Testis (tissue), 3 donors: ENCODE results near the gene CEP83. TPM values are rescaled to one million over a fixed set of nuclear protein-coding genes. Genes with fewer than 3 reads are reported as not detected.

ENCODE experiments used
- DNase-seq: peaks from one replicate; pipeline ENCODE4 v3.0.0-alpha.2; 2019
- H3K27ac ChIP-seq, 2 donors: fragments of 200-600 bp; sonication (generic); one replicate each; pipeline ENCODE4 v1.5.1; 2019
- H3K27me3 ChIP-seq: fragments of 200-600 bp; sonication (generic); one replicate; pipeline ENCODE4 v1.5.1; 2019
- H3K36me3 ChIP-seq: fragments of 200-600 bp; sonication (generic); one replicate; pipeline ENCODE4 v1.5.1; 2017; ENCODE audit warnings: low read depth; ENCODE audit errors: missing control alignments
- H3K4me1 ChIP-seq: fragments of 200-600 bp; sonication (generic); one replicate; pipeline ENCODE4 v1.5.1; 2019
- H3K4me3 ChIP-seq, 2 donors: fragments of 200-600 bp; sonication (generic); one replicate each; pipeline ENCODE4 v1.5.1; 2017 to 2019
- H3K9me3 ChIP-seq: fragments of 200-600 bp; sonication (generic); one replicate; pipeline ENCODE4 v1.5.1; 2017
- CTCF ChIP-seq, 3 experiments: fragments of 450-650 bp in 2 of 3; fragments of 200-600 bp in 1 of 3; sonication (generic) in 1 of 3; IDR thresholded peaks; one replicate each; pipeline ENCODE4 v1.5.1; 2016 to 2019; ENCODE audit warnings: antibody characterized with exemption in 3 of 3, mild to moderate bottlenecking in 2 of 3, moderate library complexity in 1 of 3
- POLR2A ChIP-seq: fragments of 450-650 bp; IDR thresholded peaks from one replicate; pipeline ENCODE4 v1.6.1; 2017; ENCODE audit warnings: antibody characterized with exemption, mild to moderate bottlenecking, moderate library complexity
- WGBS, 2 donors: methylation state at CpG; one replicate each; pipeline ENCODE4 v1.1.5; 2018; 5-methylcytosine and 5-hydroxymethylcytosine counted together
- intact Hi-C: fragments of 100-400 bp; cut with DNase I; formaldehyde crosslinking; loops from one replicate; pipeline ENCODE4 v1.15.1; 2023; ENCODE audit warnings: low total_unique reads
- polyA plus RNA-seq: library from polyadenylated mRNA; stranded (reverse); fragments of 350-450 nt; fragmentation: Illumina TruSeq; extraction: RNeasy Lipid Tissue Mini Kit (QIAGEN cat#74804); gene quantifications from one replicate; pipeline ENCODE4 v1.2.3, GENCODE V29; 2014; ENCODE audit warnings: low read depth, low replicate concordance; ENCODE audit not compliant: insufficient read depth
- total RNA-seq, 2 donors: library from RNA; depleted of rRNA; stranded (reverse); fragments of >200 nt; gene quantifications; one replicate each; pipeline ENCODE4 v1.2.3, GENCODE V29; 2016

CEP83 gene
- total and polyA plus RNA-seq, 3 donors from 2014 or later, result 17.9 to 64.1 (median 48.4) TPM

- Histone ChIP-seq H3K27me3 (no peaks in the 10 kb centered on the region), H3K4me1 (no peaks in the 10 kb centered on the region), H3K4me3 (no peak overlapping the region), H3K36me3 (no peaks in the 10 kb centered on the region), H3K9me3 (no peaks in the 10 kb centered on the region), H3K27ac (no peak overlapping the region)
- DNase-seq, result no peak
- intact Hi-C loops, result no loop called here
- no peak for TF ChIP-seq CTCF (IDR thresholded peaks at IDR 0.05)
- TF ChIP-seq POLR2A, result no peak
- WGBS, 2 donors, result 91 to 92% methylated on average over 1 of the region's 1 CpG
Observed at GRCh38 chr12:94437303-94437702, 22.4 kb downstream of the CEP83 start.

GRCh38 chr12:94435511-94435927, 24.1 kb downstream of the CEP83 start:
- Histone ChIP-seq H3K9me3 (no peaks in the 10 kb centered on the region), H3K27ac (no peak overlapping the region), H3K4me3 (no peak overlapping the region), H3K4me1 (no peaks in the 10 kb centered on the region), H3K36me3 (no peaks in the 10 kb centered on the region), H3K27me3 (no peaks in the 10 kb centered on the region)
- intact Hi-C loops, result no loop called here
- no peak for DNase-seq
- 65 to 85% methylated on average over 5 of the region's 5 CpGs for WGBS, 2 donors
- no peak for TF ChIP-seq CTCF (IDR thresholded peaks at IDR 0.05)
- TF ChIP-seq POLR2A, result no peak

- TF ChIP-seq CTCF (IDR thresholded peaks at IDR 0.05) (peak in 1 of 3 experiments; percentile 24), POLR2A (no peak)
- H3K36me3 ChIP-seq, result no peaks in the 10 kb centered on the region
- intact Hi-C loops, result no loop called here
- H3K27ac ChIP-seq, result no peak overlapping the region
- H3K4me1 ChIP-seq, result no peaks in the 10 kb centered on the region
- H3K9me3 ChIP-seq, result no peaks in the 10 kb centered on the region
- no peak overlapping the region for H3K4me3 ChIP-seq
- 48 to 55% methylated on average over 3 of the region's 3 CpGs for WGBS, 2 donors
- no peak for DNase-seq
- no peaks in the 10 kb centered on the region for H3K27me3 ChIP-seq
Observed at GRCh38 chr12:94434171-94434570, 25.5 kb downstream of the CEP83 start.

- no peaks in the 10 kb centered on the region for H3K9me3 ChIP-seq
- H3K36me3 ChIP-seq, result no peaks in the 10 kb centered on the region
- no peaks in the 10 kb centered on the region for H3K4me1 ChIP-seq
- WGBS, 2 donors, result 38 to 48% methylated on average over 1 of the region's 1 CpG
- intact Hi-C loops, result no loop called here
- no peak for TF ChIP-seq POLR2A
- TF ChIP-seq CTCF (IDR thresholded peaks at IDR 0.05), result no peak
- no peak for DNase-seq
- no peaks in the 10 kb centered on the region for H3K27me3 ChIP-seq
- H3K4me3 ChIP-seq, result no peak overlapping the region
- H3K27ac ChIP-seq, result no peak overlapping the region
Observed at GRCh38 chr12:94433744-94434143, 25.9 kb downstream of the CEP83 start.

DNA sequence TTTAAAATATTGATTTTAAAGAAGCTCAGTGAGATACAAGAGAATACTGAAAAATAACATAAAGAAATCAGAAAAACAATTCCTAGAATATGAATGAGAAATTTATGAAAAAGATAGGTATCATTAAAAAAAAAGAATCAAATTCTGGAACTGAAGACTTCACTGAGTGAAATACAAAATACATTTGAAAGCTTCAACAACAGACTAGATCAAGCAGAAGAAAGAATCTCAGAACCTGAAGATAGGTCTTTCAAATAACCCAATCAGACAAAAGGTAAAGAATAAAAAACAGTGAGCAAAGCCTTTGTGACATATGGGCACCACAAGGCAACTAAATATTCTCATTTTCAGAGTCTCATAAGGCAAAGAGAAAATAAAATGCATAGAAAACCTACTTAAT, 29.4 kb downstream of the CEP83 start:
- intact Hi-C loops, result no loop called here
- H3K9me3 ChIP-seq, result no peaks in the 10 kb centered on the region
- H3K4me3 ChIP-seq, result no peak overlapping the region
- TF ChIP-seq CTCF (IDR thresholded peaks at IDR 0.05) (no peak), POLR2A (no peak)
- no peaks in the 10 kb centered on the region for H3K27me3 ChIP-seq
- no peak overlapping the region for H3K27ac ChIP-seq
- no peaks in the 10 kb centered on the region for H3K36me3 ChIP-seq
- no peak for DNase-seq
- H3K4me1 ChIP-seq, result peaks cover 7% of the 10 kb centered on the region
